Muscle of leg (tissue), 11 donors: Measurements from ENCODE around the gene KCNE1. TPM values are rescaled to one million over a fixed set of nuclear protein-coding genes. Genes with fewer than 3 reads are reported as not detected.
"Not testable (repeated sequence)": the region's sequence is repeated elsewhere in the genome, so short reads cannot be mapped to it uniquely, and the experiment has no call there.

Source experiments
- DNase-seq: peaks from one replicate; pipeline ENCODE4 v3.0.0; 2013
- H3K27ac ChIP-seq: one replicate; pipeline ENCODE4 v1.5.1; 2013; ENCODE audit warnings: mild to moderate bottlenecking, low read length, control low read depth
- H3K27me3 ChIP-seq: one replicate; pipeline ENCODE4 v1.6.1; 2013; ENCODE audit warnings: low read length; ENCODE audit not compliant: control insufficient read depth, insufficient read depth
- H3K36me3 ChIP-seq: one replicate; pipeline ENCODE4 v1.6.1; 2013; ENCODE audit warnings: low read length; ENCODE audit not compliant: control insufficient read depth, insufficient read depth
- H3K4me1 ChIP-seq: one replicate; pipeline ENCODE4 v1.6.1; 2013; ENCODE audit warnings: low read length; ENCODE audit not compliant: control insufficient read depth, insufficient read depth
- H3K4me3 ChIP-seq: one replicate; pipeline ENCODE4 v1.5.1; 2013; ENCODE audit warnings: low read length, control low read depth
- H3K9me3 ChIP-seq: replicated peaks from 2 replicates; pipeline ENCODE4 v1.6.1; 2013; ENCODE audit warnings: low read depth, low read length; ENCODE audit not compliant: control insufficient read depth
- WGBS: methylation state at CpG from one replicate; pipeline ENCODE4 v1.1.5; 2013; ENCODE audit warnings: missing lambda C conversion rate; ENCODE audit not compliant: insufficient coverage; 5-methylcytosine and 5-hydroxymethylcytosine counted together
- polyA plus RNA-seq, 8 donors: library from polyadenylated mRNA; unstranded; fragments of 120-200 nt; gene quantifications; one replicate each; pipeline versions ENCODE4 v1.2.1 to v1.2.3, GENCODE V29; 2013; ENCODE audit warnings: inconsistent platforms in 1 of 8, low replicate concordance in 1 of 8; ENCODE audit not compliant: insufficient read length in 8 of 8, insufficient read depth in 1 of 8
- total RNA-seq: library from RNA; stranded (reverse); fragments of 120-200 nt; gene quantifications from one replicate; pipeline ENCODE4 v1.2.4, GENCODE V29; 2013

KCNE1 gene
- total and polyA plus RNA-seq, 9 donors: 0.21 to 1.4 (median 0.62) TPM

GRCh38 chr21:34404742-34405141 is 107.3 kb downstream of the KCNE1 start:
- H3K27ac ChIP-seq, H3K36me3 ChIP-seq, H3K27me3 ChIP-seq, H3K9me3 ChIP-seq, H3K4me1 ChIP-seq, DNase-seq, H3K4me3 ChIP-seq: not testable (repeated sequence)
- WGBS: no CpG with 5 or more reads among the region's 5 CpGs

- not testable (repeated sequence) for H3K36me3 ChIP-seq, H3K9me3 ChIP-seq, H3K4me1 ChIP-seq, H3K4me3 ChIP-seq, DNase-seq, H3K27me3 ChIP-seq, H3K27ac ChIP-seq
- whole genome bisulfite sequencing: no CpG with 5 or more reads among the region's 5 CpGs
Measured at GRCh38 chr21:34400522-34400921, 111.5 kb downstream of the KCNE1 start.

Other genes with a start within 250 kb of the KCNE1 start
- gene KCNE2, start 148.2 kb downstream of the KCNE1 start, total RNA-seq: 0.22 TPM
- gene KCNE2, start 148.2 kb downstream of the KCNE1 start, polyA plus RNA-seq: under 1 TPM; 0.26 to 0.83 (median 0.57) TPM
- gene SMIM11, start 136.7 kb downstream of the KCNE1 start, total RNA-seq: 5.5 TPM
- 10 to 100 TPM in 1 of 8 donors, 1 to 10 TPM in 6, under 1 TPM in 1; 0.71 to 18.8 (median 3.2) TPM for gene SMIM11, start 136.7 kb downstream of the KCNE1 start, polyA plus RNA-seq
- gene SMIM34, start 88.3 kb downstream of the KCNE1 start, total RNA-seq: not detected
- under 1 TPM in 4 of 8 donors, not detected in 4; 0.19 to 0.39 (median 0.24) TPM for gene SMIM34, start 88.3 kb downstream of the KCNE1 start, polyA plus RNA-seq
- 22.0 TPM for gene RCAN1, start 102.9 kb upstream of the KCNE1 start, total RNA-seq
- gene RCAN1, start 102.9 kb upstream of the KCNE1 start, polyA plus RNA-seq: 10 to 100 TPM; 27.4 to 62.7 (median 32.6) TPM
- 0.04 TPM for gene CLIC6, start 156.8 kb upstream of the KCNE1 start, total RNA-seq
- gene CLIC6, start 156.8 kb upstream of the KCNE1 start, polyA plus RNA-seq: 1 to 10 TPM in 1 of 8 donors, under 1 TPM in 5, not detected in 2; 0.04 to 1.8 (median 0.09) TPM